ENCODE results near the gene PEX6. TPM values are rescaled to one million over a fixed set of nuclear protein-coding genes. Genes with fewer than 3 reads are reported as not detected.

The PEX6 gene
- total and polyA plus RNA-seq, 2 experiments from 2014 or later: 6.5 to 25.1 TPM

GRCh38 chr6:43024436-43024835 is 45.5 kb upstream of the PEX6 start (continued):
- no peak for TF ChIP-seq REST (IDR thresholded peaks at IDR 0.05; ENCODE audit: unreplicated experiment)
- no peak for TF ChIP-seq ZNF114 (CRISPR knock-in tag; IDR thresholded peaks at IDR 0.05)
- no peak for TF ChIP-seq CTCF (conservative IDR thresholded peaks at IDR 0.05; ENCODE audit: low read depth in 2 of 2)
- TF ChIP-seq JUNB (IDR thresholded peaks at IDR 0.05; ENCODE audit: unreplicated experiment): no peak
- no peak for TF ChIP-seq ETS1 (IDR thresholded peaks at IDR 0.05)
- no peak for TF ChIP-seq STAT1 (IDR thresholded peaks at IDR 0.05; ENCODE audit: unreplicated experiment)

- ATAC-seq (peak; percentile 92), DNase-seq (ENCODE audit: low spot score) (peak; percentile 89)
- Histone ChIP-seq H3K27ac (ENCODE audit: low read depth) (peak within 1 kb of the TSS; percentile 90), H3K4me1 (ENCODE audit: insufficient read depth) (0 out of 2 replicates have a peak, but pooled peaks cover 7% of the 10 kb centered on the region), H4K20me1 (replicated peaks; ENCODE audit: insufficient read depth) (peaks cover 14% of the 10 kb centered on the region), H3K27me3 (ENCODE audit: insufficient read depth) (no peaks in the 10 kb centered on the region), H3F3A (replicated peaks; ENCODE audit: low read depth) (peaks cover 27% of the 10 kb centered on the region), H3K4me3 (peak within 1 kb of the TSS; percentile 100), H3K36me3 (ENCODE audit: insufficient read depth) (peaks cover 34% of the 10 kb centered on the region), H3K4me2 (peak within 1 kb of the TSS; percentile 83), H2AFZ (0 out of 2 replicates have a peak within 1 kb of the TSS, but pooled peaks have one; percentile 78), H3K9me2 (ENCODE audit: insufficient read depth) (no peaks in the 10 kb centered on the region), H3K79me2 (replicated peaks; ENCODE audit: insufficient read depth) (peaks cover 37% of the 10 kb centered on the region)
- peak within 1 kb of the TSS; percentile 99 for H3K27ac Mint-ChIP-seq
- H3K4me3 Mint-ChIP-seq: peak within 1 kb of the TSS; percentile 100
- no peaks in the 10 kb centered on the region; the same call in 1 of the 3 replicates for H3K9me3 Mint-ChIP-seq
- H3K36me3 Mint-ChIP-seq (ENCODE audit: low read depth): peaks cover 74% of the 10 kb centered on the region
- peaks cover 7% of the 10 kb centered on the region for H3K27me3 Mint-ChIP-seq (ENCODE audit: insufficient read depth, low read depth, poor library complexity)
- H3K4me1 Mint-ChIP-seq: peaks cover 9% of the 10 kb centered on the region; the same call in 2 of the 3 replicates
- TF ChIP-seq ZNF462 (CRISPR knock-in tag; IDR thresholded peaks at IDR 0.05) (no peak), STAT1 (IDR thresholded peaks at IDR 0.05; ENCODE audit: unreplicated experiment) (no peak), POLR2AphosphoS5 (IDR thresholded peaks at IDR 0.05; ENCODE audit: low read depth) (peak; percentile 77), CREB1 (CRISPR knock-in tag; IDR thresholded peaks at IDR 0.05; ENCODE audit: low read depth) (peak; percentile 62), JUNB (IDR thresholded peaks at IDR 0.05; ENCODE audit: unreplicated experiment) (no peak), ETS1 (IDR thresholded peaks at IDR 0.05) (peak; percentile 54)
These were observed 42.5 kb upstream of the PEX6 start, which contains the start of gene RRP36 for GRCh38 chr6:43021270-43022047. Gene RRP36 (plus strand): TSS chr6:43021623. CDS start chr6:43021655, 32 bp downstream.

Data from GM23338 (cell line).